ENCODE measurements around the gene FHL3. TPM values are rescaled to one million over a fixed set of nuclear protein-coding genes. Genes with fewer than 3 reads are reported as not detected.
A peak's percentile ranks its signal among the peaks of the same experiment; 100 is the strongest.
"Not testable (repeated sequence)": the region's sequence is repeated elsewhere in the genome, so short reads cannot be mapped to it uniquely, and the experiment has no call there.

The FHL3 gene
- total and polyA plus RNA-seq, 8 donors: 0.58 to 30.4 (median 19.9) TPM

DNA sequence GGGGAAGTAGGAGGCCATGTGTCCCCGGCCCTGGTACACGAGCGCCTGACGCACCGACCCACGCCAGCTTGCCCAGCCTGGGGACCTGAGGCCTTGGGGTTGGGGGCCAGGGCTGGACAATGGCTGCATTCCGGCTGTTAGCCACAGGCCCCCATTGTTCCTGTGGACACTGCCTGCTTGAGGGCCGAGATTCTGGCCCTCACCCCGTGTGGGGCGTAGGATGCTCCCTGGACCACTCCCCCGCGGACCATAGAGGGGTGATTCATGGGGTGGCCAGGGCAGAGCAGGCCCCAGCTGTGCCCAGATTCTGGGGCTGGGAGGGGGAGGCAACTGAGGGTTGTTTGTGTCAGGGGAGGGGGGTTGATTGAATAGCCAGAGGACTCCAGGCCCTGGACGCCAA is 29.6 kb upstream of the FHL3 start:
- intact Hi-C loops (cut with DNase I; ENCODE audit: low total_unique reads): no loop called here
- WGBS, 5 donors: 92 to 98% (median 92%) methylated on average over 7 to 13 of the region's 13 CpGs
- Histone ChIP-seq H3K27ac (no peak overlapping the region), H3K27me3 (peaks cover 0 to 38% (median 0%) of the 10 kb centered on the region in 3 donors), H3K9me3 (no peaks in the 10 kb centered on the region), H3K4me1 (peaks cover 8 to 15% (median 10%) of the 10 kb centered on the region in 4 donors), H3K36me3 (no peaks in the 10 kb centered on the region), H3K4me3 (no peak overlapping the region)
- DNase-seq: no peak
- TF ChIP-seq CTCF (IDR thresholded peaks at IDR 0.05) (no peak), POLR2AphosphoS5 (IDR thresholded peaks at IDR 0.05) (no peak), POLR2A (IDR thresholded peaks at IDR 0.05) (no peak), EP300 (IDR thresholded peaks at IDR 0.05) (no peak)

- Histone ChIP-seq H3K4me1 (peaks cover 21 to 32% (median 28%) of the 10 kb centered on the region in 4 donors), H3K27me3 (peaks cover 0 to 22% (median 0%) of the 10 kb centered on the region in 3 donors)
- intact Hi-C loops (cut with DNase I; ENCODE audit: low total_unique reads); DNase-seq; H3K27ac ChIP-seq; H3K9me3 ChIP-seq; H3K4me3 ChIP-seq; H3K36me3 ChIP-seq: not testable (repeated sequence)
- 81 to 100% (median 95%) methylated on average over 2 of the region's 2 CpGs for WGBS, 5 donors
Measured at GRCh38 chr1:38032992-38033391, 27.7 kb upstream of the FHL3 start.

DNA sequence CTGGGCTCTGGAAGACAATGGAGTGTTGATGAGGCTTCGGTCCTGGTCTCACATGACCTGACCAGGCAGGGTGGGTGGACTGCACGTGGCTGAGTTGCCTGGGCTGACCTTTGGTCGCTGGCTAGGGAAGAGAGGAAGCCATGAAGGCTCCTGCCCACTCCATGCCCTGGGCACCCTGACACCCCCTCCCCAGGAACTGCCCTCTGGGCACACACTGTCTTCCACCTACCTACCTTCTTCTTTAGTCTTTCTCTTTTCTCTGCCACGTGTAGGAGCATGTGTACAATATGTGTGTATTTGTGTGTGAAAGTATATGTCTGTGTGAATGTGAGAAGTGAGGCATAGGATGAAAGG is 26.2 kb upstream of the FHL3 start:
- Histone ChIP-seq H3K36me3 (peaks cover 0 to 5% (median 5%) of the 10 kb centered on the region in 4 donors), H3K27ac (no peak overlapping the region), H3K9me3 (no peaks in the 10 kb centered on the region), H3K4me3 (no peak overlapping the region), H3K4me1 (peaks cover 21 to 32% (median 28%) of the 10 kb centered on the region in 4 donors), H3K27me3 (peaks cover 0 to 14% (median 0%) of the 10 kb centered on the region in 3 donors)
- WGBS, 5 donors: 42 to 58% (median 49%) methylated on average over 4 of the region's 4 CpGs
- no peak for TF ChIP-seq CTCF (IDR thresholded peaks at IDR 0.05)
- no peak for TF ChIP-seq POLR2A (IDR thresholded peaks at IDR 0.05)
- no peak for TF ChIP-seq POLR2AphosphoS5 (IDR thresholded peaks at IDR 0.05)
- TF ChIP-seq EP300 (IDR thresholded peaks at IDR 0.05): no peak
- DNase-seq: no peak
- intact Hi-C loops (cut with DNase I; ENCODE audit: low total_unique reads): no loop called here

- TF ChIP-seq POLR2AphosphoS5 (IDR thresholded peaks at IDR 0.05) (no peak), POLR2A (IDR thresholded peaks at IDR 0.05) (no peak), EP300 (IDR thresholded peaks at IDR 0.05) (no peak), CTCF (IDR thresholded peaks at IDR 0.05) (no peak)
- H3K9me3 ChIP-seq: no peaks in the 10 kb centered on the region
- no peak overlapping the region for H3K4me3 ChIP-seq
- peaks cover 0 to 14% (median 0%) of the 10 kb centered on the region in 3 donors for H3K27me3 ChIP-seq
- H3K4me1 ChIP-seq: peaks cover 21 to 32% (median 28%) of the 10 kb centered on the region in 4 donors
- H3K27ac ChIP-seq: peak overlapping the region in 2 of 5 donors; percentile 45 to 46
- intact Hi-C loops (cut with DNase I; ENCODE audit: low total_unique reads): no loop called here
- peaks cover 4 to 12% (median 10%) of the 10 kb centered on the region in 4 donors for H3K36me3 ChIP-seq
- 64 to 74% (median 67%) methylated on average over 15 to 17 of the region's 17 CpGs for WGBS, 5 donors
- DNase-seq: peak in 1 of 2 donors; percentile 48
Measured at GRCh38 chr1:38030596-38031512, 25.5 kb upstream of the FHL3 start.

All from stomach (tissue), 9 donors.